Activated T-cell treated with anti-CD3 and anti-CD28 coated beads, Interleukin-2, amount 50 U/mL, for 48 hours (primary cell): ENCODE measurements around the gene IGLL5.

ENCODE experiments used
- DNase-seq, 2 experiments: peaks; one replicate each; pipeline ENCODE4 v3.0.0-alpha.2; 2020

The IGLL5 gene

GRCh38 chr22:22929381-22930221 is 42.0 kb downstream of the IGLL5 start:
- no peak for DNase-seq

GRCh38 chr22:22930222-22930497 is 42.5 kb downstream of the IGLL5 start:
- DNase-seq, result no peak

- no peak for DNase-seq
Observed at GRCh38 chr22:22930571-22931556, 43.2 kb downstream of the IGLL5 start.

- DNase-seq, result no peak
Observed at GRCh38 chr22:22931557-22932270, 44.1 kb downstream of the IGLL5 start.

- no peak for DNase-seq
Observed at GRCh38 chr22:22932512-22932941, 44.9 kb downstream of the IGLL5 start.

GRCh38 chr22:22933100-22933806 is 45.6 kb downstream of the IGLL5 start:
- no peak for DNase-seq

- DNase-seq, result no peak
Observed at GRCh38 chr22:22933807-22934542, 46.4 kb downstream of the IGLL5 start.

GRCh38 chr22:22934543-22935055 is 47.0 kb downstream of the IGLL5 start:
- no peak for DNase-seq

- DNase-seq, result no peak
Observed at GRCh38 chr22:22935056-22935545, 47.5 kb downstream of the IGLL5 start.

GRCh38 chr22:22935546-22936157 is 48.0 kb downstream of the IGLL5 start:
- DNase-seq, result peak in 1 of 2 experiments; percentile 44

- DNase-seq, result no peak
Observed at GRCh38 chr22:22936180-22936914, 48.7 kb downstream of the IGLL5 start.

- DNase-seq, result no peak
Observed at GRCh38 chr22:22936915-22937656, 49.5 kb downstream of the IGLL5 start.

GRCh38 chr22:22937894-22938480 is 50.4 kb downstream of the IGLL5 start:
- DNase-seq, result no peak

- DNase-seq, result no peak
Observed at GRCh38 chr22:22938672-22939587, 51.3 kb downstream of the IGLL5 start.

GRCh38 chr22:22939588-22940368 is 52.2 kb downstream of the IGLL5 start:
- no peak for DNase-seq

GRCh38 chr22:22940961-22941605 is 53.5 kb downstream of the IGLL5 start:
- peak in 1 of 2 experiments; percentile 12 for DNase-seq
